Esophagus squamous epithelium (tissue), 5 donors: ENCODE results near the gene TOMM22. TPM values are rescaled to one million over a fixed set of nuclear protein-coding genes. Genes with fewer than 3 reads are reported as not detected.

Source experiments
- DNase-seq: peaks from one replicate; lab custom pipeline; 2025; lab: John Stamatoyannopoulos, UW
- H3K27ac ChIP-seq, 4 donors: fragments of 200-600 bp; sonication (generic); one replicate each; pipeline ENCODE4 v1.5.1; 2016 to 2019; ENCODE audit warnings: mild to moderate bottlenecking in 1 of 4
- H3K27me3 ChIP-seq, 4 donors: fragments of 200-600 bp; sonication (generic); 1 replicate in 3 of 4; 2 replicates in 1 of 4; pipeline versions ENCODE4 v1.5.1 to v1.6.0; 2017 to 2021; ENCODE audit warnings: antibody characterized with exemption in 1 of 4
- H3K36me3 ChIP-seq, 3 donors: fragments of 200-600 bp; sonication (generic); one replicate each; pipeline ENCODE4 v1.5.1; 2016 to 2019
- H3K4me1 ChIP-seq, 3 donors: fragments of 200-600 bp; sonication (generic); one replicate each; pipeline ENCODE4 v1.5.1; 2017 to 2019
- H3K4me3 ChIP-seq, 4 donors: fragments of 200-600 bp; sonication (generic); 1 replicate in 3 of 4; 2 replicates in 1 of 4; pipeline ENCODE4 v1.5.1; 2016 to 2019; ENCODE audit warnings: mild to moderate bottlenecking in 2 of 4, moderate library complexity in 1 of 4
- H3K9me3 ChIP-seq, 3 donors: fragments of 200-600 bp; sonication (generic); one replicate each; pipeline ENCODE4 v1.5.1; 2016 to 2019
- CTCF ChIP-seq, 6 experiments: fragments of 450-650 bp in 4 of 6; fragments of 200-600 bp in 2 of 6; sonication (generic) in 2 of 6; IDR thresholded peaks; one replicate each; pipeline ENCODE4 v1.5.1; 2016 to 2019; ENCODE audit warnings: antibody characterized with exemption in 6 of 6, mild to moderate bottlenecking in 4 of 6, moderate library complexity in 4 of 6
- POLR2A ChIP-seq, 4 donors: fragments of 450-650 bp; IDR thresholded peaks; one replicate each; pipeline ENCODE4 v1.6.1; 2017; ENCODE audit warnings: antibody characterized with exemption in 4 of 4, mild to moderate bottlenecking in 4 of 4, moderate library complexity in 3 of 4
- WGBS, 2 donors: methylation state at CpG; one replicate each; pipeline ENCODE4 v1.1.5; 2018; 5-methylcytosine and 5-hydroxymethylcytosine counted together
- intact Hi-C: fragments of 100-400 bp; cut with DNase I; formaldehyde crosslinking; loops from one replicate; pipeline ENCODE4 v1.15.0; 2022
- total RNA-seq, 4 donors: library from RNA; depleted of rRNA; stranded (reverse); fragments of >200 nt; gene quantifications; one replicate each; pipeline ENCODE4 v1.1.0, GENCODE V29; 2016
- donor health status: DM: yes; HTN: yes; CAD: no.

TOMM22 gene
- total RNA-seq, 4 donors from 2014 or later, result 23.4 to 73.7 (median 57.2) TPM

GRCh38 chr22:38684895-38685294, 3.1 kb downstream of the TOMM22 start:
- no peak for DNase-seq
- WGBS, 2 donors, result 87% methylated on average over 9 of the region's 9 CpGs
- no peak overlapping the region for H3K4me3 ChIP-seq
- no peaks in the 10 kb centered on the region for H3K27me3 ChIP-seq
- H3K4me1 ChIP-seq, result peaks cover 6 to 24% (median 9%) of the 10 kb centered on the region in 3 donors
- no peak for TF ChIP-seq POLR2A (IDR thresholded peaks at IDR 0.05)
- no peak for TF ChIP-seq CTCF (IDR thresholded peaks at IDR 0.05)
- H3K36me3 ChIP-seq, result peaks cover 5 to 70% (median 33%) of the 10 kb centered on the region in 3 donors
- H3K27ac ChIP-seq, result no peak overlapping the region
- intact Hi-C loops, result no loop called here
- H3K9me3 ChIP-seq, result no peaks in the 10 kb centered on the region

GRCh38 chr22:38685761-38686160, 4.0 kb downstream of the TOMM22 start:
- no peak overlapping the region for H3K4me3 ChIP-seq
- H3K4me1 ChIP-seq, result peaks cover 6 to 24% (median 9%) of the 10 kb centered on the region in 3 donors
- TF ChIP-seq POLR2A (IDR thresholded peaks at IDR 0.05) (no peak), CTCF (IDR thresholded peaks at IDR 0.05) (no peak)
- no peaks in the 10 kb centered on the region for H3K27me3 ChIP-seq
- intact Hi-C loops, result no loop called here
- no peak overlapping the region for H3K27ac ChIP-seq
- WGBS, 2 donors, result 89 to 100% methylated on average over 1 of the region's 1 CpG
- no peaks in the 10 kb centered on the region for H3K9me3 ChIP-seq
- H3K36me3 ChIP-seq, result peaks cover 5 to 73% (median 33%) of the 10 kb centered on the region in 3 donors
- no peak for DNase-seq

GRCh38 chr22:38689651-38690050, 7.9 kb downstream of the TOMM22 start:
- intact Hi-C loops, result no loop called here
- H3K27ac ChIP-seq, result no peak overlapping the region
- WGBS, 2 donors, result 69 to 76% methylated on average over 1 of the region's 1 CpG

GRCh38 chr22:38694049-38694448, 12.3 kb downstream of the TOMM22 start:
- TF ChIP-seq POLR2A (IDR thresholded peaks at IDR 0.05) (no peak), CTCF (IDR thresholded peaks at IDR 0.05) (no peak)
- Histone ChIP-seq H3K9me3 (no peaks in the 10 kb centered on the region), H3K27me3 (no peaks in the 10 kb centered on the region), H3K36me3 (peaks cover 3 to 41% (median 8%) of the 10 kb centered on the region in 3 donors), H3K4me3 (no peak overlapping the region), H3K27ac (no peak overlapping the region), H3K4me1 (peaks cover 21 to 44% (median 39%) of the 10 kb centered on the region in 3 donors)
- intact Hi-C loops, result no loop called here
- DNase-seq, result no peak
- 80 to 81% methylated on average over 2 of the region's 2 CpGs for WGBS, 2 donors

More at GRCh38 chr22:38689651-38690050, 7.9 kb downstream of the TOMM22 start:
- TF ChIP-seq POLR2A (IDR thresholded peaks at IDR 0.05), result no peak
- no peak for TF ChIP-seq CTCF (IDR thresholded peaks at IDR 0.05)
- Histone ChIP-seq H3K27me3 (no peaks in the 10 kb centered on the region), H3K9me3 (no peaks in the 10 kb centered on the region), H3K36me3 (peaks cover 13 to 83% (median 35%) of the 10 kb centered on the region in 3 donors), H3K4me1 (no peaks in the 10 kb centered on the region), H3K4me3 (no peak overlapping the region)
- no peak for DNase-seq

- Histone ChIP-seq H3K4me1 (peaks cover 30 to 53% (median 46%) of the 10 kb centered on the region in 3 donors), H3K9me3 (no peaks in the 10 kb centered on the region), H3K36me3 (peaks cover 3 to 32% (median 8%) of the 10 kb centered on the region in 3 donors), H3K27ac (peak overlapping the region in 2 of 4 donors; percentile 96 to 99), H3K4me3 (no peak overlapping the region), H3K27me3 (no peaks in the 10 kb centered on the region)
- intact Hi-C loops, result no loop called here
- TF ChIP-seq CTCF (IDR thresholded peaks at IDR 0.05) (no peak), POLR2A (IDR thresholded peaks at IDR 0.05) (no peak)
- 34 to 61% methylated on average over 3 of the region's 3 CpGs for WGBS, 2 donors
- no peak for DNase-seq
These were observed 13.2 kb downstream of the TOMM22 start for GRCh38 chr22:38694940-38695339.
